Measurements from ENCODE around the gene TMBIM4.

TMBIM4 gene

DNA sequence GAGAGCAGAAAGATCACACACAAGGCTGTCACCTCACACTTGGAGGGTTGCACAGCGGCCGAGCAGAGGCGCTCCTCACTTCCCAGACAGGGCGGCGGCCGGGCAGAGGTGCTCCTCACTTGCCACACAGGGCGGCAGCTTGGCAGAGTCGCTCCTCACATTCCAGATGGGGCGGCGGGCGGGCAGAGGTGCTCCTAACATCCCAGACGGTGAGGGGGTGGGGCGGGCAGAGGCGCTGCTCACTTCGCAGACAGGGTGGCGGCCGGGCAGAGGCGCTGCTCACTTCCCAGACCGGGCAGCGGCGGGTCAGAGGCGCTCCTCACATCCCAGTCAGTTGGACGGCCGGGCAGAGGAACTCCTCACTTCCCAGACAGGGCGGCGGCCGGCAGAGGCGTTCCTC lies 9.1 kb downstream of the TMBIM4 start:
- Histone ChIP-seq H3K4me3 (ENCODE audit: low read depth, low read length) (no peak overlapping the region), H3K9ac (ENCODE audit: low read depth, low read length) (no peak overlapping the region), H3K27me3 (ENCODE audit: control insufficient read depth, insufficient read depth, low read length) (no peaks in the 10 kb centered on the region), H3K9me3 (ENCODE audit: control insufficient read depth, insufficient read depth, low read length) (no peaks in the 10 kb centered on the region; the same call in 1 of the 2 replicates), H3K36me3 (ENCODE audit: control insufficient read depth, insufficient read depth, low read length) (no peaks in the 10 kb centered on the region), H3K27ac (ENCODE audit: low read depth, low read length) (no peak overlapping the region), H3K4me1 (ENCODE audit: control insufficient read depth, insufficient read depth, low read length) (no peaks in the 10 kb centered on the region)

DNA sequence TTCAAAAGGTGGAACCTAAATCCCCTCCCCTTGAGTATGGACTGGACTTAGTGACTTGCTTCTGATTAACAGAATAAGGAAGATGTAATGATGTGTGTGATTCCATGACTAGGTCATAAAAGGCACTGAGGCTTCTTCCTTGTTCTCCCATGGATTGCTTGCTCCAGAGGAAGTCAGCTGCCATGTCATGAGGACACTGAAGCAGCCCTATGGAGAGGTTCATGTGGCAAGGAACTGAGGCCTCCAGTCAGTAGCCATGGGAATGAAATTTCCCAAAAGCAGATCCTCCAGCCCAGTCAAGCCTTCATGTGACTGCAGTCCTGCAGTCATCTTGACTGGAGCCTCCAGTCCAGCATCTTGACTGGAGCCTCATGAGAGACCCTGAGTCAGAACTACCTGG lies 10.7 kb downstream of the TMBIM4 start:
- Histone ChIP-seq H3K36me3 (ENCODE audit: control insufficient read depth, insufficient read depth, low read length) (no peaks in the 10 kb centered on the region), H3K27ac (ENCODE audit: low read depth, low read length) (no peak overlapping the region), H3K4me3 (ENCODE audit: low read depth, low read length) (no peak overlapping the region), H3K27me3 (ENCODE audit: control insufficient read depth, insufficient read depth, low read length) (no peaks in the 10 kb centered on the region), H3K4me1 (ENCODE audit: control insufficient read depth, insufficient read depth, low read length) (no peaks in the 10 kb centered on the region), H3K9ac (ENCODE audit: low read depth, low read length) (no peak overlapping the region), H3K9me3 (ENCODE audit: control insufficient read depth, insufficient read depth, low read length) (no peaks in the 10 kb centered on the region)

DNA sequence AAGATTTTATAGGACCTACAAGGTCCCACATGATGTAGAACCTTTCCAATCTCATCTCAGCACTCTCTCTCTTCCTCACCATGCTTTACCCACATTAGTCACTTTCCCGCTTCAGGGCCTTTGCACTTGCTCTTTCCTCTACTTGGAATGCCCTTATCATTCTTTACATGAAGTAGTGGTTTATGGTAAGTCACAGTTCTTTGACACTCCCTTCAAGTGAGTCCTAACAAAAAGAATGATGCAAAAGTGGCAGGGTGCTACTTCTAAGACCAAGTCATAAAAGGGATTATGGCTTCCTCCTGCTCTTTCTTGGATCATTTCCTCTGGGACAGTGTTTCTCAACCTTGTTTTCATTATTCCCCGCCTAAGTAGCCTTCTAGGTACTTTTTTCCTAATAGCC lies 13.1 kb downstream of the TMBIM4 start:
- Histone ChIP-seq H3K4me1 (ENCODE audit: control insufficient read depth, insufficient read depth, low read length) (no peaks in the 10 kb centered on the region), H3K9ac (ENCODE audit: low read depth, low read length) (no peak overlapping the region), H3K27ac (ENCODE audit: low read depth, low read length) (no peak overlapping the region), H3K9me3 (ENCODE audit: control insufficient read depth, insufficient read depth, low read length) (no peaks in the 10 kb centered on the region), H3K36me3 (ENCODE audit: control insufficient read depth, insufficient read depth, low read length) (no peaks in the 10 kb centered on the region), H3K4me3 (ENCODE audit: low read depth, low read length) (no peak overlapping the region), H3K27me3 (ENCODE audit: control insufficient read depth, insufficient read depth, low read length) (no peaks in the 10 kb centered on the region)

DNA sequence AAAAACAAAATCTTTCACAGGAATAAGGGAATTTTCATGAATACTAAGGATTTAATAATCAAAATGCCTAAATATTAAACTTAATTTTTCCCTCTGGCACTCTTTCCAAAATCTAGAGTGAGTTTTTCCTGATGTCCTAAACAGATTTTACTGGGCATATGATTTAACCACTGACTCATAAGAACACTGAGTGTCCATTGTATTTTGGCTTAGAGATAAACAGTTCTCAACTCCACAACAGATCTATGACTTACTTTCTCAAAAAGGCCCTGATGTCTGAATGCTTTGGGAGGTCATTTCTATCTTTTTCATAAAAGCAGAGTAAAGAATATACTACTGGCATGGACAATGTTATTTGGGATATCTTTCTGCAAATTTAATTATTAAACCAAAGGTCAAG lies 15.0 kb downstream of the TMBIM4 start:
- no peak overlapping the region for H3K27ac ChIP-seq (ENCODE audit: low read depth, low read length)
- no peaks in the 10 kb centered on the region for H3K4me1 ChIP-seq (ENCODE audit: control insufficient read depth, insufficient read depth, low read length)
- H3K9ac ChIP-seq (ENCODE audit: low read depth, low read length) = no peak overlapping the region
- no peaks in the 10 kb centered on the region for H3K36me3 ChIP-seq (ENCODE audit: control insufficient read depth, insufficient read depth, low read length)
- no peaks in the 10 kb centered on the region for H3K27me3 ChIP-seq (ENCODE audit: control insufficient read depth, insufficient read depth, low read length)
- H3K9me3 ChIP-seq (ENCODE audit: control insufficient read depth, insufficient read depth, low read length) = no peaks in the 10 kb centered on the region
- H3K4me3 ChIP-seq (ENCODE audit: low read depth, low read length) = no peak overlapping the region

DNA sequence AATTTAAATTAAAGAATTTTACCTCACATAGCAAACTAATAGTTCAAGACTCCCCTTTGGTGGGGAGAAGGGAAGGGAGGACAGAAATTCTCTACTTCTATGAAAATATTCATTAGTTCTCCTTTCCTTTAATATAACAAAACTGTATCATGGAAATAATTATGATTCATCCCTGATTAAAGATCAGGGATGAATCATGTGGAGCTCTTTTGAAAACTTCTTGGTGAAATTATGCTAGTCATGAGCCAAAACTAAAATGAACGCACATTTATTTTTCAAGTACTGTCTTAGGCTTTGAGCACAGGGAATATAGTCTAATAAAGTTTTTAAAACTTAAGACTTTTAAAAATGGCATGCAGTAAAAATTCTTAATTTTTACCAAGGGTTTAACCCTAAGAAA lies 17.1 kb downstream of the TMBIM4 start:
- no peaks in the 10 kb centered on the region for H3K4me1 ChIP-seq (ENCODE audit: control insufficient read depth, insufficient read depth, low read length)
- H3K9me3 ChIP-seq (ENCODE audit: control insufficient read depth, insufficient read depth, low read length) = no peaks in the 10 kb centered on the region
- H3K27ac ChIP-seq (ENCODE audit: low read depth, low read length) = no peak overlapping the region
- no peaks in the 10 kb centered on the region for H3K36me3 ChIP-seq (ENCODE audit: control insufficient read depth, insufficient read depth, low read length)
- no peak overlapping the region for H3K9ac ChIP-seq (ENCODE audit: low read depth, low read length)
- H3K4me3 ChIP-seq (ENCODE audit: low read depth, low read length) = no peak overlapping the region
- no peaks in the 10 kb centered on the region for H3K27me3 ChIP-seq (ENCODE audit: control insufficient read depth, insufficient read depth, low read length)

DNA sequence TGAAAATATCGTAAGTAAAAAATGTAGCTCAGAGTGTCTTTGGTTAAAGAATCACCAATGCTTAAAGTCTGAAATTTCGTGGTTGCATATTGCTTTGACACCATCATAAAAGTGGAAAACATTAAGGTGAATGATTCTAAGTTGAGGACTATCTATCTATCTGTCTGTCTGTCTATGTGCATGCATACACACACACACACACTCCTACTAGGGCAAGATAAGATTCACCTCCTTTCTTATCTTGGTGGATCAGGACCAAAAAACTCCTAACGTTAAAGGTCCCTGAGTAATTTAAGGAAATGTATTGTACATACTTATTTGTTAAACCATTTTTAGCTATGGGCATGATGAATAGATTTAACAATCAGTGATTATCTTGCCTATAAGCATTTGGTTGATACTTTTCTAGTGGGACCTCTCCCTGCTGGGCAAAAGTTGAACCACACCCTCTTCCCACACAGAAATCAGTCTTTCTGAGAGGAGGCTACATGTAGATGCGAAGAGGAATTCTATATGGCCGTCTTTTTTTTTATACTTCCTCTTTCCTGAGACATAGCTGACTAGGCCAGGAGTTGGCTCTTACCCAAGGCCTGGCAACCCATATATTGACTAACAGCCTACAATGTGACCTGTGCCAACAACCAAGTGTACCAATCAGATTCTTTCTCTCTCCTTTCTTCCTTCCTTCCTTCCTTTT lies 19.9 kb downstream of the TMBIM4 start:
- H3K4me1 ChIP-seq (ENCODE audit: control insufficient read depth, insufficient read depth, low read length) = peaks cover 5% of the 10 kb centered on the region; the same call in 1 of the 2 replicates

DNA sequence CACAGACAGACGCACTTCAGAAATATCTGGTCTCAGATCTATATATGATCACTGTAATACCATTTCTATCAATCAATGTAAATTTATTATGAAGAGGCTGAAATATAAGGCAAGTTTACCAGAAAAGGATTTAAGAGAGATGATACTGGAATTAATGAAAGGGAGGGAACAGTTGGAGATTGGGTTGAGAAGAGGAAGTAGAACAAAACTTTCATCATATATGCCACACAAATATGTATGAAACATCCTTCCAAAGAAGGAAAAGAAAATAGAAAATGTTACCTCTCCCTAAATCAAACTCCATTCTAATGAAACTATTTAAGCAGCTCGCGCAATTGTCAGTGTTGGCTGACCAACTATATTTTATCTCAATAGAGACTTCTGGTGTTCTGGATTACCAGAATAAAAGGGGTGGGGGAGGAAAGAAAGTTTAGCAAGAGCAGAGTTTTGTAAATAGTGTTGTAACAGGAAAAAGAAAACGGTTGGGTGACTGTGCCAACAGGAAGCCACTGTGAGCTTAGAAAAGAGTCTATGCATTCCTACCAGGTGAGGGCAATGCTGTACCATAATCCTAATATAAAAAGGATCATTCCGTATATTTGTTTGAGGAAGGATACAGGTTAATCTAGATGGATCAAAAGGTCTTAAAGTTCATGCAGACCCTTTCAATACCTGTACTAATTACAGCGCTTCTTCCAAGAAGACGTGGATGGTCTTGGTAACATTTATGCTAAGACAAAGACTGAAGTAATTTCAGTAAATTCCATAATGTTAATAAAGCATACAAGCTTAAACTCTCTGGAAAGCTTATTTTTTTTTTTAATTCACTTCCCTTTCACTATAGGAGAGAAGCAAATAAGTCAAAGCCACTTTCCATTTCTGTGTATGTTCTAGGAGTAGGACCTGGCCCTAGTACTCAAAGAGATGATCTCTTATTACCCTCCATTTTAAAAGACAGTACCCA lies 24.7 kb downstream of the TMBIM4 start:
- Histone ChIP-seq H3K36me3 (ENCODE audit: control insufficient read depth, insufficient read depth, low read length) (peaks cover 7% of the 10 kb centered on the region; the same call in 1 of the 2 replicates), H3K9me3 (ENCODE audit: control insufficient read depth, insufficient read depth, low read length) (peaks cover 22% of the 10 kb centered on the region), H3K27me3 (ENCODE audit: control insufficient read depth, insufficient read depth, low read length) (no peaks in the 10 kb centered on the region), H3K27ac (ENCODE audit: low read depth, low read length) (no peak overlapping the region), H3K4me3 (ENCODE audit: low read depth, low read length) (no peak overlapping the region), H3K9ac (ENCODE audit: low read depth, low read length) (no peak overlapping the region), H3K4me1 (ENCODE audit: control insufficient read depth, insufficient read depth, low read length) (peaks cover 9% of the 10 kb centered on the region; the same call in 1 of the 2 replicates)

More for the DNA sequence above, 19.9 kb downstream of the TMBIM4 start:
- Histone ChIP-seq H3K4me3 (ENCODE audit: low read depth, low read length) (no peak overlapping the region), H3K27ac (ENCODE audit: low read depth, low read length) (no peak overlapping the region), H3K9me3 (ENCODE audit: control insufficient read depth, insufficient read depth, low read length) (no peaks in the 10 kb centered on the region), H3K27me3 (ENCODE audit: control insufficient read depth, insufficient read depth, low read length) (no peaks in the 10 kb centered on the region), H3K9ac (ENCODE audit: low read depth, low read length) (no peak overlapping the region), H3K36me3 (ENCODE audit: control insufficient read depth, insufficient read depth, low read length) (no peaks in the 10 kb centered on the region)

DNA sequence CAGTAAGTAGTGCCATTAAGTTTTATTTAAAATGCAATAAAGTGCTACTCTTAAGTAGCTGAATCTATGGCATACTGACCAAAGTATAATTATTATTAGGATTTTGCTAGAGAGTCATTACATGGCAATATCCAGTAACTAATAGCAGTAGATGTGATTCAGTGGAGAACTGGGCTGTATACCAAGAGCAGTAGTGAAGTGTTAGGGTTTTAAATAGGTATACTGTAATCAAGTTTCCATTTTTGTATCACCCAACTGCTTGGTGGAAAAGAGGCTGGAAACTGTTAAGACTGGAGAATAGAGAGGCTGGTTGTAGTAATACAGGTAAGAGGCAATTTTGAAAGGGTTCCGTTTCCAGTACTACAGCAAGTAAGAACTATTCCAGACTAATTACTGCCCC lies 25.9 kb downstream of the TMBIM4 start:
- Histone ChIP-seq H3K4me1 (ENCODE audit: control insufficient read depth, insufficient read depth, low read length) (peaks cover 9% of the 10 kb centered on the region; the same call in 1 of the 2 replicates), H3K9me3 (ENCODE audit: control insufficient read depth, insufficient read depth, low read length) (peaks cover 25% of the 10 kb centered on the region), H3K4me3 (ENCODE audit: low read depth, low read length) (no peak overlapping the region), H3K36me3 (ENCODE audit: control insufficient read depth, insufficient read depth, low read length) (peaks cover 7% of the 10 kb centered on the region; the same call in 1 of the 2 replicates), H3K27me3 (ENCODE audit: control insufficient read depth, insufficient read depth, low read length) (no peaks in the 10 kb centered on the region), H3K27ac (ENCODE audit: low read depth, low read length) (no peak overlapping the region), H3K9ac (ENCODE audit: low read depth, low read length) (no peak overlapping the region)

DNA sequence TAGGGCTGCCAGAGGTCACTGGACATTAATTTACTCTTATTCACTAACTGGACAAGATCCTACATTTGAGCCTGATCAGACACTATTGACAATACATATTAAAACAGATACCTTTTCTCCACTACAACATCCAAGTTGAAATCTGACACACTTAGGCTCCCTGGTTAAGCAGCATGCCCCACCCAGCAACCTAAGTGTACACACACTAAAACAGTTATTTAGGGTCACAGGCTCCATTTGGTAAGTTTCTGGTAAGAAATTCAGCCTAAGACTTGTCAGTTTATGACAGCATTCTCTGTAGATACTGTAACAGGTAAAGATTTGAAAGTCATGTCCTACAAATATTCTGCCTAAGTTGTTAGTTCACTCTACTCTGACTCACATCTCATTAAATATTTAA lies 27.0 kb downstream of the TMBIM4 start:
- Histone ChIP-seq H3K9ac (ENCODE audit: low read depth, low read length) (no peak overlapping the region), H3K36me3 (ENCODE audit: control insufficient read depth, insufficient read depth, low read length) (peaks cover 11% of the 10 kb centered on the region), H3K4me1 (ENCODE audit: control insufficient read depth, insufficient read depth, low read length) (peaks cover 9% of the 10 kb centered on the region; the same call in 1 of the 2 replicates)

DNA sequence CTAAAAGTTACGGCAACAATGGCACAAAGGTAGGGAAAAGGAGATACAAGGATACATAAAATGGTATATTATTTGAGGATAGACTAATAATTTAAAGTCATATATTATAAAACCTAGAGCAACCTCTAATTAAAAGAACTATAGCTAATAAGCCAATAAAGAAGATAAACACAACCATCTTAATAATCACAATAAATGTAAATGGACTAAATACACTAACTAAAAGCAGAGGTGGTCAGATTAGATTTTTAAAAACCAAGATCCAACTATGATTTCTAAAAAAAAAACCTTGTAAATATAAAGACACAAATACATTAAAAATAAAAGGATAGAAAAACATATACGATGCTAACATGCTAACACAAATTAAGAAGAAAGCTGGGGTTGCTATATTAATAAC lies 28.5 kb downstream of the TMBIM4 start:
- Histone ChIP-seq H3K9ac (ENCODE audit: low read depth, low read length) (no peak overlapping the region), H3K4me3 (ENCODE audit: low read depth, low read length) (no peak overlapping the region), H3K27me3 (ENCODE audit: control insufficient read depth, insufficient read depth, low read length) (no peaks in the 10 kb centered on the region), H3K4me1 (ENCODE audit: control insufficient read depth, insufficient read depth, low read length) (peaks cover 9% of the 10 kb centered on the region; the same call in 1 of the 2 replicates), H3K36me3 (ENCODE audit: control insufficient read depth, insufficient read depth, low read length) (peaks cover 20% of the 10 kb centered on the region), H3K9me3 (ENCODE audit: control insufficient read depth, insufficient read depth, low read length) (peaks cover 31% of the 10 kb centered on the region), H3K27ac (ENCODE audit: low read depth, low read length) (no peak overlapping the region)

More for the DNA sequence above, 27.0 kb downstream of the TMBIM4 start:
- peaks cover 25% of the 10 kb centered on the region for H3K9me3 ChIP-seq (ENCODE audit: control insufficient read depth, insufficient read depth, low read length)
- H3K27me3 ChIP-seq (ENCODE audit: control insufficient read depth, insufficient read depth, low read length) = no peaks in the 10 kb centered on the region
- no peak overlapping the region for H3K27ac ChIP-seq (ENCODE audit: low read depth, low read length)
- no peak overlapping the region for H3K4me3 ChIP-seq (ENCODE audit: low read depth, low read length)

DNA sequence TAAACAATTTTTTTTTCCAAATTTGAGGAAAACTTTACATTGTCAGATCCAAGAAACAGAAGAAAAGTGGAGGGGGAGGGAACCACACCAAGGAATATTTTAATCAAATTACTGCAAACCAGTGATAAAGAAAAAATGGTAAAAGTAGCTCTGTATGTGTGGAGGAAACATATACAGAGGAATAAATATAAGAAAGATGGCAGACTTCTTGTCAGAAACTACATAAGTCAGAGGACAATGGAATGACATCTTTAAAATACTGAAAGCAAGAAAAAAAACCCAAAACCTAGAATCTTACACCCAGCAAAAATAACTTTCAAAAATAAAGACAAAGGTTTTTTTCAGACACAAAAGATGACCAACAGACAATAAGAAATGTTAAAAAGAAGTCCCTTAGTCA lies 29.1 kb downstream of the TMBIM4 start:
- Histone ChIP-seq H3K36me3 (ENCODE audit: control insufficient read depth, insufficient read depth, low read length) (peaks cover 20% of the 10 kb centered on the region), H3K4me1 (ENCODE audit: control insufficient read depth, insufficient read depth, low read length) (peaks cover 9% of the 10 kb centered on the region; the same call in 1 of the 2 replicates), H3K4me3 (ENCODE audit: low read depth, low read length) (no peak overlapping the region), H3K9ac (ENCODE audit: low read depth, low read length) (no peak overlapping the region), H3K27ac (ENCODE audit: low read depth, low read length) (no peak overlapping the region), H3K27me3 (ENCODE audit: control insufficient read depth, insufficient read depth, low read length) (no peaks in the 10 kb centered on the region), H3K9me3 (ENCODE audit: control insufficient read depth, insufficient read depth, low read length) (peaks cover 33% of the 10 kb centered on the region)

All from HUES48 (cell line).